GM18508 (cell line): ENCODE measurements around the gene DPH5.
A peak's percentile ranks its signal among the peaks of the same experiment; 100 is the strongest.
"Not testable (repeated sequence)": the region's sequence is repeated elsewhere in the genome, so short reads cannot be mapped to it uniquely, and the experiment has no call there.

Source experiments
- ATAC-seq: cut with Tn5 transposase; IDR thresholded peaks from one replicate; pipeline ENCODE4 v1.9.1; 2021; ENCODE audit warnings: moderate number of reproducible peaks; ENCODE audit not compliant: insufficient read depth, unreplicated experiment

The DPH5 gene

GRCh38 chr1:101025657-101026429 lies at the start of gene DPH5:
TSS of gene DPH5 (minus strand) at chr1:101025784. CDS start at chr1:101025443, 341 bp downstream.
- peak; percentile 59 for ATAC-seq

GRCh38 chr1:101073836-101074235 lies 48.3 kb upstream of the DPH5 start:
- no peak for ATAC-seq

GRCh38 chr1:101071470-101071891 lies 45.9 kb upstream of the DPH5 start:
- no peak for ATAC-seq

GRCh38 chr1:101069158-101069557 lies 43.6 kb upstream of the DPH5 start:
- no peak for ATAC-seq

GRCh38 chr1:101066937-101067335 lies 41.4 kb upstream of the DPH5 start:
- not testable (repeated sequence) for ATAC-seq

- no peak for ATAC-seq
These were observed 40.8 kb upstream of the DPH5 start for GRCh38 chr1:101066260-101066936.

- no peak for ATAC-seq
These were observed 40.0 kb upstream of the DPH5 start for GRCh38 chr1:101065575-101065974.

GRCh38 chr1:101064697-101065096 lies 39.1 kb upstream of the DPH5 start:
- ATAC-seq = no peak

GRCh38 chr1:101060992-101061391 lies 35.4 kb upstream of the DPH5 start:
- ATAC-seq = no peak

- ATAC-seq = no peak
These were observed 34.5 kb upstream of the DPH5 start for GRCh38 chr1:101059945-101060542.

- no peak for ATAC-seq
These were observed 30.0 kb upstream of the DPH5 start for GRCh38 chr1:101055623-101056022.

GRCh38 chr1:101051688-101052638 lies 26.4 kb upstream of the DPH5 start:
- ATAC-seq = peak; percentile 76

- ATAC-seq = no peak
These were observed 25.3 kb upstream of the DPH5 start for GRCh38 chr1:101050869-101051268.

GRCh38 chr1:101044749-101045148 lies 19.2 kb upstream of the DPH5 start:
- no peak for ATAC-seq

- ATAC-seq = no peak
These were observed 18.7 kb upstream of the DPH5 start for GRCh38 chr1:101044259-101044658.

GRCh38 chr1:101043776-101044175 lies 18.2 kb upstream of the DPH5 start:
- no peak for ATAC-seq

GRCh38 chr1:101041300-101041699 lies 15.7 kb upstream of the DPH5 start:
- no peak for ATAC-seq

- ATAC-seq = no peak
These were observed 15.1 kb upstream of the DPH5 start for GRCh38 chr1:101040666-101041065.

- ATAC-seq = no peak
These were observed 13.7 kb upstream of the DPH5 start for GRCh38 chr1:101039245-101039644.

- ATAC-seq = no peak
These were observed 11.7 kb upstream of the DPH5 start for GRCh38 chr1:101037316-101037715.
